GM12878 (cell line): ENCODE results near the gene C18orf63. TPM values are rescaled to one million over a fixed set of nuclear protein-coding genes. Genes with fewer than 3 reads are reported as not detected.

Source experiments
- ATAC-seq: fragments of 200-7000 bp; cut with Tn5 transposase; 3 replicates; pipeline ENCODE4 v1.9.1; 2020; ENCODE audit warnings: mild to moderate bottlenecking, moderate library complexity
- BruUV-seq: library from RNA; stranded (reverse); fragments of 400-500 nt; replicated peaks from 2 replicates; lab custom pipeline; 2021; lab: Mats Ljungman, UMichigan
- CTCF ChIA-PET: fragments of 300-600 bp; sonication (Branson Sonifier 250); formaldehyde crosslinking; extraction: SDS; loops from one replicate; lab custom pipeline; 2021; ENCODE audit warnings: inconsistent platforms; lab: Yijun Ruan, JAX
- POLR2A ChIA-PET: fragments of 350-600 bp; formaldehyde crosslinking; extraction: SDS; loops from one replicate; lab custom pipeline; 2021; ENCODE audit warnings: inconsistent platforms; lab: Charles Lee
- RAD21 ChIA-PET: fragments of 300-600 bp; sonication (Branson Sonifier 250); formaldehyde crosslinking; loops from one replicate; lab custom pipeline; 2023; ENCODE audit warnings: antibody characterized with exemption; ENCODE audit not compliant: unreplicated experiment; lab: Charles Lee
- SMC1A ChIA-PET: fragments of 300-600 bp; sonication (Branson Sonifier 250); formaldehyde crosslinking; loops from one replicate; lab custom pipeline; 2023; ENCODE audit not compliant: unreplicated experiment, uncharacterized antibody; lab: Charles Lee
- DNase-seq: peaks from one replicate; pipeline ENCODE4 v3.0.0-alpha.2; 2011; ENCODE audit warnings: low read depth, low spot score
- FAIRE-seq: peaks from 3 replicates; lab custom pipeline; 2011; peaks lifted over from hg19 to GRCh38; lab: Jason Lieb, UNC
- H2AFZ ChIP-seq: 2 replicates; pipeline ENCODE4 v1.6.0; 2011; ENCODE audit warnings: low read depth, low read length, control low read depth; ENCODE audit not compliant: control insufficient read depth
- H3K27ac ChIP-seq: 2 replicates; pipeline ENCODE4 v1.5.1; 2011; ENCODE audit warnings: control low read depth; ENCODE audit not compliant: control insufficient read depth, insufficient read depth
- H3K27me3 ChIP-seq, 2 experiments: replicated peaks in 1 of 2; 2 replicates each; pipeline versions ENCODE4 v1.6.0 to v1.6.1; 2011; ENCODE audit warnings: low read length in 1 of 2; ENCODE audit not compliant: control insufficient read depth in 2 of 2, insufficient read depth in 2 of 2
- H3K36me3 ChIP-seq, 2 experiments: 2 replicates each; pipeline ENCODE4 v1.5.1; 2011; ENCODE audit warnings: low read length in 1 of 2; ENCODE audit not compliant: control insufficient read depth in 2 of 2, insufficient read depth in 2 of 2
- H3K4me1 ChIP-seq: 2 replicates; pipeline ENCODE4 v1.6.1; 2011; ENCODE audit warnings: mild to moderate bottlenecking, low read length, moderate library complexity, mixed read lengths; ENCODE audit not compliant: control insufficient read depth, insufficient read depth
- H3K4me2 ChIP-seq: 2 replicates; pipeline ENCODE4 v1.6.0; 2011; ENCODE audit warnings: control low read depth; ENCODE audit not compliant: control insufficient read depth, insufficient read depth
- H3K4me3 ChIP-seq: fragments of 200-600 bp; sonication (generic); 2 replicates; pipeline ENCODE4 v1.5.1; 2016
- H3K79me2 ChIP-seq: 2 replicates; pipeline ENCODE4 v1.6.0; 2011; ENCODE audit warnings: low read length; ENCODE audit not compliant: control insufficient read depth, insufficient read depth
- H3K9ac ChIP-seq: 2 replicates; pipeline ENCODE4 v1.8.0; 2011; ENCODE audit warnings: low read length, control low read depth, mixed read lengths; ENCODE audit not compliant: control insufficient read depth, insufficient read depth
- H3K9me3 ChIP-seq: replicated peaks from 3 replicates; pipeline ENCODE4 v1.5.1; 2011; ENCODE audit warnings: mild to moderate bottlenecking, low read length; ENCODE audit not compliant: control insufficient read depth, insufficient read depth
- H4K20me1 ChIP-seq: 2 replicates; pipeline ENCODE4 v1.6.0; 2011; ENCODE audit not compliant: control insufficient read depth, insufficient read depth
- ASH2L ChIP-seq: fragments of 300-600, 200-600 bp; sonication (generic); IDR thresholded peaks from 2 replicates; pipeline ENCODE4 v1.6.1; 2017; ENCODE audit warnings: low read depth, mild to moderate bottlenecking, borderline replicate concordance
- FOXM1 ChIP-seq: IDR thresholded peaks from 2 replicates; pipeline ENCODE4 v1.6.1; 2012; ENCODE audit warnings: low read depth, mild to moderate bottlenecking, inconsistent platforms, low read length, moderate library complexity
- GATAD2B ChIP-seq: fragments of 450-650 bp; conservative IDR thresholded peaks from 2 replicates; pipeline ENCODE4 v1.6.1; 2017; ENCODE audit warnings: low read depth, mild to moderate bottlenecking, moderate library complexity
- HDAC6 ChIP-seq: fragments of 200-600 bp; sonication (generic); IDR thresholded peaks from one replicate; pipeline ENCODE4 v1.8.0; 2017; ENCODE audit warnings: antibody characterized with exemption; ENCODE audit not compliant: unreplicated experiment
- RBBP5 ChIP-seq: fragments of 200-600 bp; sonication (generic); conservative IDR thresholded peaks from 2 replicates; pipeline ENCODE4 v1.6.1; 2016
- SMAD5 ChIP-seq: IDR thresholded peaks from 2 replicates; pipeline ENCODE4 v1.6.1; 2016; ENCODE audit warnings: antibody characterized with exemption, low read depth
- SP1 ChIP-seq: IDR thresholded peaks from one replicate; pipeline ENCODE4 v1.6.1; 2011; ENCODE audit warnings: low read depth, low read length
- TCF12 ChIP-seq: IDR thresholded peaks from 2 replicates; pipeline ENCODE4 v1.6.1; 2011; ENCODE audit warnings: low read depth, mild to moderate bottlenecking, low read length
- WGBS: methylation state at CpG from one replicate; pipeline ENCODE4 v1.1.6; 2016; ENCODE audit warnings: low lambda C conversion rate; ENCODE audit not compliant: insufficient replicate concordance, insufficient coverage; ENCODE audit errors: missing lambda C conversion rate; 5-methylcytosine and 5-hydroxymethylcytosine counted together
- in situ Hi-C: fragments of 300-500 bp; cut with MboI; formaldehyde crosslinking; loops from 9 replicates; pipeline ENCODE4 v1.14.3; 2018; ENCODE audit warnings: mixed read lengths
- intact Hi-C: fragments of 100-400 bp; cut with micrococcal nuclease; formaldehyde crosslinking; loops from one replicate; pipeline ENCODE4 v1.14.2; 2022; ENCODE audit not compliant: unreplicated experiment
- polyA plus RNA-seq, 11 experiments: library from polyadenylated mRNA; depleted of rRNA in 4 of 11; unstranded in 6 of 11; stranded (reverse) in 5 of 11; fragments of >200 nt; fragmentation: Nextera tagmentation in 4 of 11; fragmentation: Illumina TruSeq in 1 of 11; extraction: Ambion mirVana in 4 of 11; extraction: Trizol in 1 of 11; gene quantifications; 1 replicate in 1 of 11; 2 replicates in 10 of 11; pipeline versions ENCODE4 v1.2.1 to v1.2.3, GENCODE V29; 2011 to 2016; ENCODE audit warnings: inconsistent platforms in 2 of 11, missing spikeins in 2 of 11, low read depth in 1 of 11
- total RNA-seq, 4 experiments: library from RNA; depleted of rRNA in 3 of 4; stranded (reverse); fragments of >200 nt in 3 of 4; fragmentation: Illumina TruSeq in 1 of 4; extraction: Trizol in 1 of 4; gene quantifications; 2 replicates each; pipeline versions ENCODE4 v1.2.1 to v1.2.3, GENCODE V29; 2013 to 2021
- TF ChIP-seq, protein P1 (sequence below): IDR thresholded peaks from 2 replicates; pipeline ENCODE4 v1.6.1; 2011; ENCODE audit warnings: low read depth, low read length, improper control_type of control experiment, borderline replicate concordance
- TF ChIP-seq, protein P2 (sequence below): fragments of 450-650 bp; IDR thresholded peaks from 2 replicates; pipeline ENCODE4 v1.6.1; 2014; ENCODE audit warnings: mild to moderate bottlenecking
- TF ChIP-seq, protein P3 (sequence below): fragments of 450-650 bp; IDR thresholded peaks from 2 replicates; pipeline ENCODE4 v1.6.1; 2017; ENCODE audit warnings: borderline replicate concordance

C18orf63 gene
- total and polyA plus RNA-seq, 10 of the 15 experiments (the other 5 are each of a cell fraction or from before 2014, with no cell fraction given): not detected

DNA sequence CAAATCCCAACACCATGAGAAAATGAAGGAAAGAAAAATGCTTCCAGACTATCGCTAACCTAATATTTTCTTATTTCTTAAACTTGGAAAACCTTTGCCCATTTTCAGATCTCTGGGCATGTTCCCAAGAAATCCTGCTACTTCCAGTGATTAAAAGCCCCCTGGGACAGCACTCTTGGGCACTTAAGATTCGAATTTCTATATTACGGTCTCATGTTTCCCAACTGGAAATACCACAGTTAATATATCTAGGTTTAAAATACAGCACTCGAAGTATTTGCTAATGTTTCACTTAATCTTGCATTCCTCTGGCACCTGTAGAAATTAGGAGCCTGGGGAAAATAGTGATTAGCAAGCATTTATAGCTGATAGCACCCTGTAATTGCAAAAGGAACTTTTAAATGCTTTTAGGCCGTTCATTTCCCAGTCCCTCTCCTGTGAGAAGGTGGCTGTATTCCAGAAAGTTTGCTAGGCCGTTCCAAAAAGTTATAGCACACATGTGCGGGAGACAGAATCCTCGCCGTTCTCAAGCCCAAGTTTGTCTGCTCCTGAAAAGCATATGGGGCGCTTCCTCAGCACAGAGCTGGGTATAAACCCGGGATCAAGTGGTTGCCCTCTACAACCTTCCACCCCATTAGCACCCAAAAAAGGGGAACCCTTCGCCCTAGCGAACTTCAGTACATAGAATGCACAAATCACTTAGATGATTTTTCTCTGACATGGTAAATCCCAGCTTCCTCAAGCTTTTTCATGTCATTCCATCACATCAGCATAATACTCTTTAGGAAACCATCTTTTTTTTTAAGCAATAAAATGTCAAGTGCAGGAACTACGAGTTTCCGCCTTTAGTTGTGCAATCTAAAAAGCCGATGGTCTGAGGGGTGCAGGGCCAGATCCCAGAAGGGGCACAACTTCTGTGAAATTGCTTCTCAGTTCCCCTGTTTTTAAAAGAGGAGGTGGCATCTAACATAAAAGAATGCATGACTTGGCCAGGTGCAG, 80.8 kb downstream of the C18orf63 start:
- no peak overlapping the region for H3K4me3 ChIP-seq
- H4K20me1 ChIP-seq: no peaks in the 10 kb centered on the region
- ATAC-seq: no peak
- no TSS peak for BruUV-seq
- no peaks in the 10 kb centered on the region; the same call in 2 of the 3 replicates for H3K9me3 ChIP-seq
- intact Hi-C loops: no loop called here
- ChIA-PET CTCF (no interaction called here), POLR2A (no interaction called here), SMC1A (no interaction called here), RAD21 (no interaction called here)
- no peak overlapping the region for H3K27ac ChIP-seq
- H3K4me2 ChIP-seq: no peak overlapping the region
- H3K27me3 ChIP-seq: peaks cover 5 to 9% of the 10 kb centered on the region in 2 experiments
- WGBS: 49% methylated on average over 16 of the region's 16 CpGs
- no peak overlapping the region for H2AFZ ChIP-seq
- no peak for TF ChIP-seq GATAD2B
- no peak for TF ChIP-seq FOXM1
- in situ Hi-C loops: no loop called here
- DNase-seq: no peak
- FAIRE-seq: no peak
- no peaks in the 10 kb centered on the region for H3K36me3 ChIP-seq
- no peak overlapping the region for H3K9ac ChIP-seq
- H3K4me1 ChIP-seq: no peaks in the 10 kb centered on the region
- H3K79me2 ChIP-seq: no peaks in the 10 kb centered on the region

- Histone ChIP-seq H3K27ac (no peak overlapping the region), H3K79me2 (no peaks in the 10 kb centered on the region), H3K9ac (no peak overlapping the region), H3K4me2 (no peak overlapping the region), H3K36me3 (no peaks in the 10 kb centered on the region), H3K27me3 (peaks cover 5 to 6% of the 10 kb centered on the region in 2 experiments), H3K9me3 (no peaks in the 10 kb centered on the region; the same call in 2 of the 3 replicates), H4K20me1 (no peaks in the 10 kb centered on the region), H3K4me1 (no peaks in the 10 kb centered on the region), H2AFZ (no peak overlapping the region), H3K4me3 (no peak overlapping the region)
- ChIA-PET RAD21 (no interaction called here), POLR2A (no interaction called here), SMC1A (no interaction called here), CTCF (interaction anchor here (0.6 kb wide), 1 partner anchor 11 kb away, joined by 4 read pairs; no protein-coding TSS in a partner anchor)
- ATAC-seq (no peak; the same call in 2 of the 3 replicates), DNase-seq (no peak), FAIRE-seq (no peak)
- 62% methylated on average over 7 of the region's 7 CpGs for WGBS
- BruUV-seq: no TSS peak
- intact Hi-C loops (no loop called here), in situ Hi-C loops (no loop called here)
- TF ChIP-seq TCF12 (no peak), SMAD5 (no peak), RBBP5 (no peak), ASH2L (no peak), SP1 (no peak), HDAC6 (no peak)
- TF ChIP-seq, protein P1, sequence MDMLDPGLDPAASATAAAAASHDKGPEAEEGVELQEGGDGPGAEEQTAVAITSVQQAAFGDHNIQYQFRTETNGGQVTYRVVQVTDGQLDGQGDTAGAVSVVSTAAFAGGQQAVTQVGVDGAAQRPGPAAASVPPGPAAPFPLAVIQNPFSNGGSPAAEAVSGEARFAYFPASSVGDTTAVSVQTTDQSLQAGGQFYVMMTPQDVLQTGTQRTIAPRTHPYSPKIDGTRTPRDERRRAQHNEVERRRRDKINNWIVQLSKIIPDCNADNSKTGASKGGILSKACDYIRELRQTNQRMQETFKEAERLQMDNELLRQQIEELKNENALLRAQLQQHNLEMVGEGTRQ: no peak
- TF ChIP-seq, protein P2, sequence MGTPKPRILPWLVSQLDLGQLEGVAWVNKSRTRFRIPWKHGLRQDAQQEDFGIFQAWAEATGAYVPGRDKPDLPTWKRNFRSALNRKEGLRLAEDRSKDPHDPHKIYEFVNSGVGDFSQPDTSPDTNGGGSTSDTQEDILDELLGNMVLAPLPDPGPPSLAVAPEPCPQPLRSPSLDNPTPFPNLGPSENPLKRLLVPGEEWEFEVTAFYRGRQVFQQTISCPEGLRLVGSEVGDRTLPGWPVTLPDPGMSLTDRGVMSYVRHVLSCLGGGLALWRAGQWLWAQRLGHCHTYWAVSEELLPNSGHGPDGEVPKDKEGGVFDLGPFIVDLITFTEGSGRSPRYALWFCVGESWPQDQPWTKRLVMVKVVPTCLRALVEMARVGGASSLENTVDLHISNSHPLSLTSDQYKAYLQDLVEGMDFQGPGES: no peak
- TF ChIP-seq, protein P3, sequence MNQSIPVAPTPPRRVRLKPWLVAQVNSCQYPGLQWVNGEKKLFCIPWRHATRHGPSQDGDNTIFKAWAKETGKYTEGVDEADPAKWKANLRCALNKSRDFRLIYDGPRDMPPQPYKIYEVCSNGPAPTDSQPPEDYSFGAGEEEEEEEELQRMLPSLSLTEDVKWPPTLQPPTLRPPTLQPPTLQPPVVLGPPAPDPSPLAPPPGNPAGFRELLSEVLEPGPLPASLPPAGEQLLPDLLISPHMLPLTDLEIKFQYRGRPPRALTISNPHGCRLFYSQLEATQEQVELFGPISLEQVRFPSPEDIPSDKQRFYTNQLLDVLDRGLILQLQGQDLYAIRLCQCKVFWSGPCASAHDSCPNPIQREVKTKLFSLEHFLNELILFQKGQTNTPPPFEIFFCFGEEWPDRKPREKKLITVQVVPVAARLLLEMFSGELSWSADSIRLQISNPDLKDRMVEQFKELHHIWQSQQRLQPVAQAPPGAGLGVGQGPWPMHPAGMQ: no peak
These were observed 81.9 kb downstream of the C18orf63 start for GRCh38 chr18:74397572-74397971.
